GM12891 (cell line): ENCODE measurements around the gene TBXT.

ENCODE experiments used
- POLR2A ChIP-seq: IDR thresholded peaks from 2 replicates; pipeline ENCODE4 v1.6.1; 2011; ENCODE audit warnings: low read depth, low read length, control low read depth
- TAF1 ChIP-seq: IDR thresholded peaks from 2 replicates; pipeline ENCODE4 v1.6.1; 2011; ENCODE audit warnings: low read depth, low read length, control low read depth

GRCh38 chr6:166194914-166195859 lies 27.5 kb upstream of the TBXT start:
- TF ChIP-seq POLR2A = no peak
- TF ChIP-seq TAF1 = no peak
